ENCODE results near the gene TPSAB1. TPM values are rescaled to one million over a fixed set of nuclear protein-coding genes. Genes with fewer than 3 reads are reported as not detected.

Gene TPSAB1
- total RNA-seq, 1 experiment from 2014 or later, result 0.25 TPM

DNA sequence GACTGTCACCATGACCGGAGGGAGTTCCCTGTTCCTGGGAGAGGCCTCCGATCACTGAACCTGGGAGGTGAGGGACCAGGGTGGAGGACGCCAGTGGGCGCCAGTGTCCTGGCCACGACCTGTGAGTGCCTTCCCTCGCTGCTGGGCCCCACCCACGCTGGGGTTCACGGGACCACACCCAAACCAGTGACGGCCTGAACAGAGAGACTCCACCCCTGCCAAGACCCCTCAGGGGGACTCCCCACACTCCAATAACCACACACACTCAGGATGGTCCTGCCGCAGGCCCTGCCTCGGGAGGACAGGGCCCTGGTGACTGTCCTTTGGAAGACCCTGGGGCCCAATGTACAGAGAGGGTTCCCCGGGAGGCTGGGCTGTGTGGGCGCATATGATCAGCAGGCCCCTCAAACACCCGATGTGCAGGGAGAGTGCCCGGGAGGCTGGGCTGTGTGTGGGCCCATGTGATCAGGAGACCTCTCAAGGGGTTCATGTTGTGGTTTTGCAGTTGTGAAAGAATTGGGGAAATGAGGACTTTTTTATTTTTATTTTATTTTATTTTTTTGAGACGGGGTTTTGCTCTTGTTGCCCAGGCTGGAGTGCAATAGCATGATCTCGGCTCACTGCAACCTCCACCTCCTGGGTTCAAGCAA, 41.9 kb downstream of the TPSAB1 start:
- Histone ChIP-seq H3K27me3 (ENCODE audit: insufficient read depth, low read length) (no peaks in the 10 kb centered on the region), H3K79me2 (ENCODE audit: insufficient read depth, low read length) (no peaks in the 10 kb centered on the region), H3K36me3 (ENCODE audit: control insufficient read depth in 1 of 2, insufficient read depth in 2 of 2, low read length in 2 of 2) (no peaks in the 10 kb centered on the region), H3K9me3 (ENCODE audit: control insufficient read depth in 1 of 2, insufficient read depth in 1 of 2, low read depth in 1 of 2, low read length in 2 of 2) (no peaks in the 10 kb centered on the region), H3K4me3 (replicated peaks in 1 of 2; ENCODE audit: low read depth in 1 of 2, low read length in 2 of 2) (no peak overlapping the region), H3K27ac (ENCODE audit: low read depth, low read length) (no peak overlapping the region), H3K9ac (ENCODE audit: low read length) (no peak overlapping the region), H3K4me2 (ENCODE audit: low read length) (no peak overlapping the region), H3K9me2 (ENCODE audit: insufficient read depth) (no peaks in the 10 kb centered on the region), H3K4me1 (ENCODE audit: control insufficient read depth in 1 of 2, insufficient read depth in 2 of 2, low read length in 2 of 2) (peaks cover 0 to 10% of the 10 kb centered on the region in 2 experiments; a peak in 1 of 4 replicates), H2AFZ (ENCODE audit: low read depth, low read length, poor library complexity, severe bottlenecking) (no peak overlapping the region), H4K20me1 (ENCODE audit: insufficient read depth) (no peaks in the 10 kb centered on the region)
- CTCF ChIA-PET, result no interaction called here
- POLR2A ChIA-PET, result no interaction called here
- intact Hi-C loops (cut with micrococcal nuclease), result no loop called here
- DNase-seq (ENCODE audit: low read depth, low spot score) (no peak), ATAC-seq (no peak)
- no peak for TF ChIP-seq ATF3 (IDR thresholded peaks at IDR 0.05)
- no peak for TF ChIP-seq POLR2A (IDR thresholded peaks at IDR 0.05; ENCODE audit: borderline replicate concordance, extremely low read depth, insufficient read depth, insufficient read length)
- no peak for TF ChIP-seq REST (IDR thresholded peaks at IDR 0.05; ENCODE audit: low read depth)
- no peak for TF ChIP-seq SIN3A (IDR thresholded peaks at IDR 0.05; ENCODE audit: low read depth)
- TF ChIP-seq, protein P1, sequence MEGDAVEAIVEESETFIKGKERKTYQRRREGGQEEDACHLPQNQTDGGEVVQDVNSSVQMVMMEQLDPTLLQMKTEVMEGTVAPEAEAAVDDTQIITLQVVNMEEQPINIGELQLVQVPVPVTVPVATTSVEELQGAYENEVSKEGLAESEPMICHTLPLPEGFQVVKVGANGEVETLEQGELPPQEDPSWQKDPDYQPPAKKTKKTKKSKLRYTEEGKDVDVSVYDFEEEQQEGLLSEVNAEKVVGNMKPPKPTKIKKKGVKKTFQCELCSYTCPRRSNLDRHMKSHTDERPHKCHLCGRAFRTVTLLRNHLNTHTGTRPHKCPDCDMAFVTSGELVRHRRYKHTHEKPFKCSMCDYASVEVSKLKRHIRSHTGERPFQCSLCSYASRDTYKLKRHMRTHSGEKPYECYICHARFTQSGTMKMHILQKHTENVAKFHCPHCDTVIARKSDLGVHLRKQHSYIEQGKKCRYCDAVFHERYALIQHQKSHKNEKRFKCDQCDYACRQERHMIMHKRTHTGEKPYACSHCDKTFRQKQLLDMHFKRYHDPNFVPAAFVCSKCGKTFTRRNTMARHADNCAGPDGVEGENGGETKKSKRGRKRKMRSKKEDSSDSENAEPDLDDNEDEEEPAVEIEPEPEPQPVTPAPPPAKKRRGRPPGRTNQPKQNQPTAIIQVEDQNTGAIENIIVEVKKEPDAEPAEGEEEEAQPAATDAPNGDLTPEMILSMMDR (IDR thresholded peaks at IDR 0.05 in 2 of 3, conservative IDR thresholded peaks at IDR 0.05 in 1 of 3; ENCODE audit: borderline replicate concordance in 1 of 3, insufficient read depth in 1 of 3, low read depth in 2 of 3, low read length in 2 of 3), result no peak
- no peak for TF ChIP-seq JUND (IDR thresholded peaks at IDR 0.05)
- TF ChIP-seq POLR2AphosphoS5 (IDR thresholded peaks at IDR 0.05; ENCODE audit: low read depth, low read length), result no peak
- no peak for TF ChIP-seq ELF1 (IDR thresholded peaks at IDR 0.05; ENCODE audit: borderline replicate concordance, low read depth)
- BruUV-seq (replicated peaks), result no TSS peak
- RAD21 ChIA-PET (ENCODE audit: low non-redundant PET in 1 of 2, low total read pairs in 2 of 2, uncharacterized antibody in 2 of 2, unreplicated experiment in 2 of 2), result no interaction called here

All from HCT116 (cell line).